H7 (cell line): ENCODE measurements around the gene SARS1. TPM values are rescaled to one million over a fixed set of nuclear protein-coding genes. Genes with fewer than 3 reads are reported as not detected.
A peak's percentile ranks its signal among the peaks of the same experiment; 100 is the strongest.

Experiments used
- DNase-seq: peaks from one replicate; pipeline ENCODE4 v3.0.0; 2012
- H3K27me3 ChIP-seq: 2 replicates; pipeline ENCODE4 v1.6.0; 2011; ENCODE audit warnings: mild to moderate bottlenecking, low read length; ENCODE audit not compliant: control insufficient read depth, insufficient read depth
- H3K36me3 ChIP-seq: replicated peaks from 2 replicates; pipeline ENCODE4 v1.5.1; 2011; ENCODE audit warnings: low read length; ENCODE audit not compliant: control insufficient read depth, insufficient read depth
- H3K4me3 ChIP-seq: 2 replicates; pipeline ENCODE4 v1.5.1; 2011; ENCODE audit warnings: low read depth, mild to moderate bottlenecking, control low read depth, low read length, moderate library complexity; ENCODE audit not compliant: insufficient read depth
- total RNA-seq: library from RNA; depleted of rRNA; stranded (reverse); fragments of >200 nt; shearing (Covaris generic); gene quantifications from 2 replicates; pipeline ENCODE4 v1.2.3, GENCODE V29; 2014

The SARS1 gene
- total RNA-seq, 1 experiment from 2014 or later: 270 TPM

- Histone ChIP-seq H3K36me3 (peaks cover 15% of the 10 kb centered on the region), H3K4me3 (no peak overlapping the region), H3K27me3 (no peaks in the 10 kb centered on the region)
- DNase-seq: no peak
These were observed 14.4 kb downstream of the SARS1 start for GRCh38 chr1:109228167-109228566.

GRCh38 chr1:109229531-109230127, 15.9 kb downstream of the SARS1 start:
- Histone ChIP-seq H3K36me3 (peaks cover 15% of the 10 kb centered on the region), H3K27me3 (no peaks in the 10 kb centered on the region), H3K4me3 (no peak overlapping the region)
- DNase-seq: peak; percentile 90

GRCh38 chr1:109231066-109231465, 17.3 kb downstream of the SARS1 start:
- Histone ChIP-seq H3K4me3 (no peak overlapping the region), H3K27me3 (no peaks in the 10 kb centered on the region), H3K36me3 (peaks cover 27% of the 10 kb centered on the region)
- no peak for DNase-seq

- no peak overlapping the region for H3K4me3 ChIP-seq
- H3K36me3 ChIP-seq: peaks cover 52% of the 10 kb centered on the region
- no peaks in the 10 kb centered on the region for H3K27me3 ChIP-seq
- DNase-seq: no peak
These were observed 21.4 kb downstream of the SARS1 start for GRCh38 chr1:109235137-109235536.

DNA sequence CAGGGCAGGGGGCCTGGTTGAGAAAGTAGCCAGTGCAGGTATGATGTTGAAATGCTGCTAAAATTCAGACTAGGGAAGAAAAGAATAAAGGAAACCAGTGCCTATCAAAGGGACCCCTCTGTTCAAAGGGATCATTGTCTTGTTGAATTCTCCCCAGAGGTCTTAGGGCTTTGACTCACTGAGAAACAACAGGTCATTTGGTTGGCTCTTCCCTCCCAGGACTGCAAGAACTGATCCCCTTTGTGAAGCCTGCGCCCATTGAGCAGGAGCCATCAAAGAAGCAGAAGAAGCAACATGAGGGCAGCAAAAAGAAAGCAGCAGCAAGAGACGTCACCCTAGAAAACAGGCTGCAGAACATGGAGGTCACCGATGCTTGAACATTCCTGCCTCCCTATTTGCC, 23.8 kb downstream of the SARS1 start:
- H3K4me3 ChIP-seq: no peak overlapping the region
- no peaks in the 10 kb centered on the region for H3K27me3 ChIP-seq
- peak; percentile 19 for DNase-seq
- peaks cover 39% of the 10 kb centered on the region for H3K36me3 ChIP-seq

GRCh38 chr1:109238382-109238781, 24.7 kb downstream of the SARS1 start:
- no peak for DNase-seq
- Histone ChIP-seq H3K36me3 (peaks cover 36% of the 10 kb centered on the region), H3K4me3 (no peak overlapping the region), H3K27me3 (no peaks in the 10 kb centered on the region)

DNA sequence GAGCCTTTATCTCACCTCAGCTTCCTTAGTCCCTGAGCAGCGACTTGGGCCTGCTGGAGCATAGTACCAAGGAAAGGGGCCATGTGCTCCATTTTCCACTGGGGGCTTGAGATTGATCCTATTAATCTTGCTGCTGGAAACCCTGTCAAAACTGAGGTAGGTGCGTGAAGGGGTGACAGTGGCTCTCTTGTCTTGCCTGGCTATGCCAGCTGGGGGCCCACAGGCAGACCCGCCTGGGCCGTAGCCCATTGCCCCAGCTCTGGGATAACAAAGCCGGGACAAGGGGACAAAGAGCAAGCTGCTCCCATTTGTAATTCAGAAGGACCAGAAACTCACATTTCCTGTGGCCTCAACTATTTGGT, 25.3 kb downstream of the SARS1 start:
- no peak for DNase-seq
- no peaks in the 10 kb centered on the region for H3K27me3 ChIP-seq
- no peak overlapping the region for H3K4me3 ChIP-seq
- peaks cover 36% of the 10 kb centered on the region for H3K36me3 ChIP-seq

DNA sequence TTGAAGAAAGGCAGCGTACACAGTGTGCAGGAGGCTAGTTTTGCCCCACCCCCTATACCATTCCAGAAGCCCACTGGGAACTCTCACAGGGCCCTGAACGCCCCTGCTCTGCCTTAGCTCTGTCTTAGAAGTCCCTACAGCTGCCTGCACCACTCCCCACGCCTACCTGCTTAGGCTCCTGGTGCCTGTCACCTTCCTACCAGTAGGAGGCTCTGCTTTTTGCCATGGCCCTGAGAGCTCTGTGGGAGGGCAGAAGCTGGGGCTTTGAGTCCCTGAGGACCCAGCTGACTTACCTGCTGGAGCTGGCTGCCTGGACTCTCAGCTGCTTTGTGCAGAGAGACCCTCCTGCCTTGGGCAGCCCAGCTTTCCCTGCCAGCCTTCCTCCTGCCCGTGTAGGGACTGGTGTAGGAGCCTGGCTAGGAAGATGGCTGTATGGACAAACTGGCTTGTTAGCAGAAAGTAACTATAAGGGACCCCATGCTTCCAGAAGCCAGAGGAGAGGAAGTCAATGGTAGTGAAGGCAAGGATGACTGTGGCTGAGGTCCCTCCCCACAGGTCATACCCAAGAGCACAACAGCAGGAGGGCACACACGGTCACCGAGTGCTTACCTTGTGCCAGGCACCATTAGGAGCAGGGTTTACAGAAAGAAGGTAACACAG, 25.8 kb downstream of the SARS1 start:
- H3K4me3 ChIP-seq: no peak overlapping the region
- peaks cover 36% of the 10 kb centered on the region for H3K36me3 ChIP-seq
- no peaks in the 10 kb centered on the region for H3K27me3 ChIP-seq
- peak; percentile 89 for DNase-seq

GRCh38 chr1:109240158-109241152, 26.7 kb downstream of the SARS1 start:
- H3K27me3 ChIP-seq: no peaks in the 10 kb centered on the region
- DNase-seq: peak; percentile 82
- peak overlapping the region; percentile 45 for H3K4me3 ChIP-seq
- H3K36me3 ChIP-seq: peaks cover 31% of the 10 kb centered on the region

- H3K4me3 ChIP-seq: no peak overlapping the region
- DNase-seq: peak; percentile 76
- no peaks in the 10 kb centered on the region for H3K27me3 ChIP-seq
- H3K36me3 ChIP-seq: peaks cover 23% of the 10 kb centered on the region
These were observed 27.6 kb downstream of the SARS1 start for GRCh38 chr1:109241344-109241743.

GRCh38 chr1:109241841-109242345, 28.2 kb downstream of the SARS1 start:
- peak; percentile 30 for DNase-seq
- Histone ChIP-seq H3K36me3 (peaks cover 18% of the 10 kb centered on the region), H3K27me3 (no peaks in the 10 kb centered on the region), H3K4me3 (no peak overlapping the region)

DNA sequence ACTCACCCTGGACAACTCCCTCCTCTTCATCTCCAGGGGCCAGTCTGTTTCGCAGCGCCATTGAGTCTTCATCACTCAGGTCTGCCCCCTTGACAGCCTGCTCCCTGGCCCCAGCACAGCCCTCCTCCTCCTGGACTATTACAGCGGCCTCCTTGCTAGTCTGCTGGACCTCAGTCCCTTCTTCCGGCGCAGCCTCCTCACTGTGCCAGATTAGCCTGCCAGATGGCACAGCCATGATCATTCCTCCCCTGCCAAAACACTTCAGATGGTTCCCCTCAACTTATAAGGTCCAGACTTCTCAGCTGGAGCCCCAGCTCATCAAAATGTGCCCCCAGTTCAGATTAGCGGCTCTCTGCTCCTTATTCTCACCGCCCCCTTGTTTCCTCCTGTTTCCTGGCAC, 28.7 kb downstream of the SARS1 start:
- no peak overlapping the region for H3K4me3 ChIP-seq
- H3K36me3 ChIP-seq: peaks cover 13% of the 10 kb centered on the region
- no peaks in the 10 kb centered on the region; the same call in 1 of the 2 replicates for H3K27me3 ChIP-seq
- DNase-seq: peak; percentile 15

DNA sequence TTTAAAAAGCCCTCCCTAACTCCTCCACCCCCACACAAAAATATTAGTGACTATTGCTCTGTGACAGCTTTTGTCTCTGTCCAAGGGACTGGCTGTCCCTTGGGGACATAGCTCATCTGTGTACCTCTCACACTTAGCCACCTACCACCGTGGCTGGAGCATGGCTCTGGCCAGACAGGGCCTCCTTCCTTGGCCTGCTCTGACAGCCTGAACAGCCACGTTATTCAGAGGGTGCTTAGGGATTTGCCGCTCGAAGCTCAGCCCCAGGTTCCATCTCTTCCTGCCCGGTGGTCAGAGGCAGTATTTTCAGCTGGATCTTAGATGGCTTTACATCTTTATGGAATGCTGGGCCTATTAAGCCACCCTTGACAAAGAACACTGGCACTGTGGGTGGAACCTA, 29.5 kb downstream of the SARS1 start:
- no peak overlapping the region for H3K4me3 ChIP-seq
- peaks cover 5% of the 10 kb centered on the region for H3K36me3 ChIP-seq
- peaks cover 5% of the 10 kb centered on the region; the same call in 1 of the 2 replicates for H3K27me3 ChIP-seq
- peak; percentile 25 for DNase-seq

- no peak for DNase-seq
- Histone ChIP-seq H3K27me3 (peaks cover 10% of the 10 kb centered on the region; the same call in 1 of the 2 replicates), H3K36me3 (no peaks in the 10 kb centered on the region), H3K4me3 (no peak overlapping the region)
These were observed 30.3 kb downstream of the SARS1 start for GRCh38 chr1:109243860-109244552.
